Bronchial epithelial cell (primary cell): ENCODE measurements around the gene GLCE. TPM values are rescaled to one million over a fixed set of nuclear protein-coding genes. Genes with fewer than 3 reads are reported as not detected.

Experiments used
- DNase-seq: peaks from one replicate; pipeline ENCODE4 v3.0.0-alpha.2; 2010; ENCODE audit warnings: low read depth
- FAIRE-seq: peaks from 2 replicates; lab custom pipeline; 2011; peaks lifted over from hg19 to GRCh38; lab: Jason Lieb, UNC
- H3K27me3 ChIP-seq: 2 replicates; pipeline ENCODE4 v1.5.1; 2011; ENCODE audit warnings: low read length; ENCODE audit not compliant: control insufficient read depth, insufficient read depth
- H3K36me3 ChIP-seq: 2 replicates; pipeline ENCODE4 v1.5.1; 2011; ENCODE audit warnings: low read length; ENCODE audit not compliant: control insufficient read depth, insufficient read depth
- H3K4me3 ChIP-seq: 2 replicates; pipeline ENCODE4 v1.5.1; 2011; ENCODE audit warnings: mild to moderate bottlenecking, low read depth, low read length, control low read depth
- CTCF ChIP-seq: IDR thresholded peaks from 2 replicates; pipeline ENCODE4 v1.5.1; 2011; ENCODE audit warnings: mild to moderate bottlenecking, moderate library complexity, low read length, control low read depth, inconsistent platforms; ENCODE audit not compliant: insufficient read depth, severe bottlenecking
- total RNA-seq: library from RNA; depleted of rRNA; stranded (reverse); fragments of >200 nt; gene quantifications from 2 replicates; pipeline ENCODE4 v1.2.1, GENCODE V29; 2014

Gene GLCE
- total RNA-seq, 1 donor from 2014 or later, result 46.3 TPM

GRCh38 chr15:69185216-69185615, 24.8 kb downstream of the GLCE start:
- no peak for TF ChIP-seq CTCF
- Histone ChIP-seq H3K36me3 (no peaks in the 10 kb centered on the region), H3K4me3 (no peak overlapping the region), H3K27me3 (no peaks in the 10 kb centered on the region)
- no peak for FAIRE-seq
- no peak for DNase-seq

GRCh38 chr15:69185706-69186105, 25.3 kb downstream of the GLCE start:
- DNase-seq (no peak), FAIRE-seq (no peak)

GRCh38 chr15:69189157-69189556, 28.7 kb downstream of the GLCE start:
- no peak for TF ChIP-seq CTCF
- Histone ChIP-seq H3K27me3 (no peaks in the 10 kb centered on the region), H3K36me3 (no peaks in the 10 kb centered on the region), H3K4me3 (no peak overlapping the region)
- FAIRE-seq (no peak), DNase-seq (peak; percentile 86)

More at GRCh38 chr15:69185706-69186105, 25.3 kb downstream of the GLCE start:
- Histone ChIP-seq H3K27me3 (no peaks in the 10 kb centered on the region), H3K36me3 (no peaks in the 10 kb centered on the region), H3K4me3 (no peak overlapping the region)
- no peak for TF ChIP-seq CTCF

- H3K4me3 ChIP-seq, result no peak overlapping the region
- DNase-seq, result no peak
- FAIRE-seq, result no peak
- H3K27me3 ChIP-seq, result no peaks in the 10 kb centered on the region
- no peaks in the 10 kb centered on the region for H3K36me3 ChIP-seq
- TF ChIP-seq CTCF, result no peak
Observed at GRCh38 chr15:69190091-69190490, 29.7 kb downstream of the GLCE start.

GRCh38 chr15:69190504-69190903, 30.1 kb downstream of the GLCE start:
- no peaks in the 10 kb centered on the region for H3K36me3 ChIP-seq
- DNase-seq (no peak), FAIRE-seq (no peak)
- no peaks in the 10 kb centered on the region for H3K27me3 ChIP-seq
- no peak for TF ChIP-seq CTCF
- no peak overlapping the region for H3K4me3 ChIP-seq
